Central memory CD8-positive, alpha-beta T cell (primary cell): ENCODE results near the gene OR5B3.

Experiments used
- ATAC-seq: fragments of 150-1000 bp; cut with Tn5 transposase; replicated peaks from 2 replicates; pipeline ENCODE4 v1.10.0; 2022; ENCODE audit warnings: mild to moderate bottlenecking, moderate FRiP score, moderate number of reproducible peaks; ENCODE audit not compliant: poor library complexity, severe bottlenecking; ENCODE audit errors: extremely low read depth
- DNase-seq, 2 donors: peaks; one replicate each; pipeline ENCODE4 v3.0.0; 2021; ENCODE audit warnings: low spot score in 2 of 2
- H3K27ac Mint-ChIP-seq: one replicate; pipeline ENCODE4 v1.8.0; 2022; ENCODE audit warnings: low read depth, mild to moderate bottlenecking, moderate library complexity, mixed read lengths
- H3K27me3 Mint-ChIP-seq: one replicate; pipeline ENCODE4 v1.8.0; 2022; ENCODE audit warnings: mixed read lengths
- H3K36me3 Mint-ChIP-seq: one replicate; pipeline ENCODE4 v1.8.0; 2022; ENCODE audit warnings: mild to moderate bottlenecking, moderate library complexity, mixed read lengths; ENCODE audit not compliant: insufficient read depth
- H3K4me1 Mint-ChIP-seq: one replicate; pipeline ENCODE4 v1.8.0; 2022; ENCODE audit warnings: mixed read lengths
- H3K4me3 Mint-ChIP-seq: one replicate; pipeline ENCODE4 v1.8.0; 2022; ENCODE audit warnings: mild to moderate bottlenecking, moderate library complexity, mixed read lengths
- H3K9me3 Mint-ChIP-seq: one replicate; pipeline ENCODE4 v1.8.0; 2022; ENCODE audit warnings: mixed read lengths

Gene OR5B3

GRCh38 chr11:58392746-58393145, 13.9 kb downstream of the OR5B3 start:
- no peak overlapping the region for H3K4me3 Mint-ChIP-seq
- H3K27ac Mint-ChIP-seq: no peak overlapping the region
- peaks cover 6% of the 10 kb centered on the region for H3K9me3 Mint-ChIP-seq
- ATAC-seq (no peak), DNase-seq (no peak)
- H3K27me3 Mint-ChIP-seq: peaks cover 13% of the 10 kb centered on the region
- no peaks in the 10 kb centered on the region for H3K4me1 Mint-ChIP-seq
- H3K36me3 Mint-ChIP-seq: no peaks in the 10 kb centered on the region

DNA sequence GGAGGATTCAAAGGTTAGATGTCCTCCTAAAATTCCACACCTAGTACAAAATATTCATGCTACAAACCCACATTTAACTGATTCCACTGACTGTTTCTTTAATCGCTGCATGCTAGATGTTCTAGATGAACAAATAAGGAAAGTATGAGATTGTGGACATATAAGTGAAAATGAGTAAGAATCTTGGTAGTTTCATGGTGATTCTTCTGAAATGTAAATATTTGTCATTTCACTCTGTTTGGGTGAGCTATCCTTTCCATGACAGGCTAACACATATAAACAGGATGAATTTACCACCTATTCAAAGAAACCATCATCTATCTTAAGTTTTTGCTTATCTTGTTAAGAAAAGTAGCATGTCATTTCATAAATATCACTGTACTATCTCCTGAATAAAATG, 14.8 kb downstream of the OR5B3 start:
- H3K27ac Mint-ChIP-seq: no peak overlapping the region
- DNase-seq (no peak), ATAC-seq (no peak)
- no peaks in the 10 kb centered on the region for H3K4me1 Mint-ChIP-seq
- peaks cover 13% of the 10 kb centered on the region for H3K27me3 Mint-ChIP-seq
- H3K36me3 Mint-ChIP-seq: no peaks in the 10 kb centered on the region
- no peak overlapping the region for H3K4me3 Mint-ChIP-seq
- H3K9me3 Mint-ChIP-seq: peaks cover 6% of the 10 kb centered on the region

DNA sequence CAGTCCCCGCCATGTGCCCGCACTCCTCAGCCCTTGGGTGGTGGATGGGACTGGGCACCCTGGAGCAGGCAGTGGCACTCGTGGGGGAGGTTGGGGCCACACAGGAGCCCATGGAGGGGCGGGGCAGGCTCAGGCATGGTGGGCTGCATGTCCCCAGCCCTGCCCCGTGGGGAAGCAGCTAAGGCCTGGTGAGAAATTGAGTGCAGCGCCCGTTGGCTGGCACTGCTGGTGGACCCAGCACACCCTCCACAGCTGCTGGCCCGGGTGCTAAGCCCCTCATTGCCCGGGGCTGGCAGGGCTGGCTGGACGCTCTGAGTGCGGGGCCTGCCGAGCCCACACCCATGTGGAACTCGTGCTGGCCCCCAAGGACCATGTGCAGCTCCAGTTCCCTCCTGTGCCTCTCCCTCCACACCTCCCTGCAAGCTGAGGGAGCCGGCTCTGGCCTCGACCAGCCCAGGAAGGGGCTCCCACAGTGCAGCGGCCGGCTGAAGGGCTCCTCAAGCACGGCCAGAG, 16.1 kb downstream of the OR5B3 start:
- H3K36me3 Mint-ChIP-seq: no peaks in the 10 kb centered on the region
- H3K27ac Mint-ChIP-seq: no peak overlapping the region
- DNase-seq (no peak), ATAC-seq (no peak)
- no peaks in the 10 kb centered on the region for H3K4me1 Mint-ChIP-seq
- peaks cover 6% of the 10 kb centered on the region for H3K9me3 Mint-ChIP-seq
- H3K4me3 Mint-ChIP-seq: no peak overlapping the region
- peaks cover 13% of the 10 kb centered on the region for H3K27me3 Mint-ChIP-seq

DNA sequence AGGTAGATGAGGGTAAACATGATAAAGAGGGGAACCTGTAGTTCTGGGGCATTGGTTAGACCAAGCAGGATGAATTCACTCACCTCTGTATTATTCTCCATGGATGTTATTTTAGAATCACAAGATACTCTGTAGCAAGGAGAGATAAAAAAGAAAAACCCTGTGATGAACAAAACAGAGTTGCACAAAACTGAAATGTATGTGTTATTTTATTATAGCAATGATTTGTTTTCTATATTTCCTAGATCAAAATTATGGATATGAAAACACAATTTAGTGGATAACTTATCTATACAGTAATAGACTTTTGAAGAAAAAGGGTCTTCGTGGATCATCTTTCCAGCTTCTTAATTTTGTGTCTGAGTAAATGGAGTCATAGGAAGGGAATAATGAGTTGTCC, 47.7 kb downstream of the OR5B3 start, which contains the start of gene OR5B17:
OR5B17 (minus strand) TSS at position 101 of the 400 bp plus-strand sequence; CDS start at position 101, 0 bp downstream.
- DNase-seq: no peak
- H3K4me1 Mint-ChIP-seq: no peaks in the 10 kb centered on the region
- H3K36me3 Mint-ChIP-seq: no peaks in the 10 kb centered on the region
- no peak within 1 kb of the TSS for H3K4me3 Mint-ChIP-seq
- H3K9me3 Mint-ChIP-seq: no peaks in the 10 kb centered on the region
- peaks cover 36% of the 10 kb centered on the region for H3K27me3 Mint-ChIP-seq
- no peak within 1 kb of the TSS for H3K27ac Mint-ChIP-seq
- ATAC-seq: no peak

DNA sequence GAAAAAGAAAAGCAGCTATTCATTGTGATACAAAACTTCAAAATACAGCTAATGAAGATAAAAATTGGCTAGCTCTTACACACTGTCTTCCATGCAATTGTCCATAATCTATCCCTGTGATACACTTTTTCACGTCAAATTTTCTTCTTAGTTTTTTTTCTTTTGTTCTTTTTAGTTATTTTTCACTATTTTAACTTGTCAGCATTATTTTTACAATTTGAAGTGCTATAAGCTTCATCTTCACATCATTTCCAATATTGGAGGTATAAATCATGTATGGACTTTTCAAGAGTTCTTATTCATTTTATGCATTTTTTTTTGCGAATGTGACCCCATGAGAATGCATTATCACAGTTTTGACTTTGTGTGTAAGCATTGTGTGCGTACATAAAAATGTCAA, 51.9 kb downstream of the OR5B3 start:
- H3K27me3 Mint-ChIP-seq: peaks cover 48% of the 10 kb centered on the region
- DNase-seq: no peak
- no peaks in the 10 kb centered on the region for H3K4me1 Mint-ChIP-seq
- H3K4me3 Mint-ChIP-seq: no peak overlapping the region
- H3K36me3 Mint-ChIP-seq: no peaks in the 10 kb centered on the region
- no peak overlapping the region for H3K27ac Mint-ChIP-seq
- H3K9me3 Mint-ChIP-seq: no peaks in the 10 kb centered on the region
- no peak for ATAC-seq
